ENCODE results near the gene NSUN7. TPM values are rescaled to one million over a fixed set of nuclear protein-coding genes. Genes with fewer than 3 reads are reported as not detected.

Gene NSUN7
- total RNA-seq, 2 experiments from 2014 or later, result 0.14 to 0.39 TPM

DNA sequence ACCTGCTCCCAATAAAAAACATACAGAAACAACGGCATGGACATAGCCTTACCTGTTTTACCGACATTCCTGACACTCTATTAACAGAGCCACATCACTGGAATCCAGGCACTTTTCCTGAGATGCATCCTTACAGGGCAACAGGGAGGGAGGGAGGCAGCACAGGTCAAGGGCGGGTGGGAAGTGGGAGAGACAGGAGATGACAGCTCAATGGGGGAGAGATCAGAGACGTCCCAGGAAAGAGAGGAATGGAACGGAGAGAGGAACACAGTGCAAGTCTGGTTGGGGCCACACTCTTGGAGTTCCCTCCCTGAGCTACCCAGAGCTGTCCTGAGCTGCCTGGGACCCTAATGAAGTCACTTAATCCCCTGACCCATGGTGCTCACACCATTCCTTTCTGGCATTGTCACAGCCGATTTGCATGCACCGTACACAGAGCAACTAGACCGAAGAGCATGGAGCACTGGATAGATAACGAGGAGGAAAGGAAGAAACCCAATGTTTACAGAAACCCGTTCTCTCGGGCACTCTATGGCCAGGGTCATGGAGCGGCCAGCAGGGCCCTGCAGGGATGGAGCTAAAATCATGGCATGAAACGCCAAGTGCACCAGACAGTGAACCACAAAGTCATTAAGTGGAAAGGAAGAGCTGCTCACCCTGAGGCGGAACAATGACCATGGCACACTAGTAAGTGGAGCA is 93.1 kb downstream of the NSUN7 start:
- ChIA-PET POLR2A (interaction anchor here (0.6 kb wide), 1 partner anchor 76 kb away, joined by 3 read pairs; no protein-coding TSS in a partner anchor), CTCF (no interaction called here)
- H3K4me1 ChIP-seq (ENCODE audit: insufficient read depth, low read length), result no peaks in the 10 kb centered on the region
- DNase-seq, result no peak
- H3K9me3 ChIP-seq (ENCODE audit: control insufficient read depth in 1 of 2, insufficient read depth in 1 of 2, low read length in 2 of 2), result no peaks in the 10 kb centered on the region
- H3K27me3 ChIP-seq (ENCODE audit: control insufficient read depth in 1 of 2, insufficient read depth in 2 of 2, low read length in 2 of 2), result no peaks in the 10 kb centered on the region
- Mint-ChIP-seq H3K4me1 (ENCODE audit: low read depth) (no peaks in the 10 kb centered on the region), H3K36me3 (ENCODE audit: low read depth) (no peaks in the 10 kb centered on the region), H3K9me3 (no peaks in the 10 kb centered on the region), H3K27me3 (peaks cover 4% of the 10 kb centered on the region), H3K27ac (no peak overlapping the region), H3K4me3 (no peak overlapping the region)
- no peak overlapping the region for H3K27ac ChIP-seq (ENCODE audit: low read depth in 1 of 2, low read length in 2 of 2)
- intact Hi-C loops (cut with DNase I, micrococcal nuclease), result loop anchor here (5.0 to 10.0 kb wide), 2 partner anchors 106 to 1148 kb away; partner anchors contain the start of gene UBE2K (in 1 of the 2)
- H3K4me3 ChIP-seq (ENCODE audit: low read length), result no peak overlapping the region
- TF ChIP-seq, protein P1, sequence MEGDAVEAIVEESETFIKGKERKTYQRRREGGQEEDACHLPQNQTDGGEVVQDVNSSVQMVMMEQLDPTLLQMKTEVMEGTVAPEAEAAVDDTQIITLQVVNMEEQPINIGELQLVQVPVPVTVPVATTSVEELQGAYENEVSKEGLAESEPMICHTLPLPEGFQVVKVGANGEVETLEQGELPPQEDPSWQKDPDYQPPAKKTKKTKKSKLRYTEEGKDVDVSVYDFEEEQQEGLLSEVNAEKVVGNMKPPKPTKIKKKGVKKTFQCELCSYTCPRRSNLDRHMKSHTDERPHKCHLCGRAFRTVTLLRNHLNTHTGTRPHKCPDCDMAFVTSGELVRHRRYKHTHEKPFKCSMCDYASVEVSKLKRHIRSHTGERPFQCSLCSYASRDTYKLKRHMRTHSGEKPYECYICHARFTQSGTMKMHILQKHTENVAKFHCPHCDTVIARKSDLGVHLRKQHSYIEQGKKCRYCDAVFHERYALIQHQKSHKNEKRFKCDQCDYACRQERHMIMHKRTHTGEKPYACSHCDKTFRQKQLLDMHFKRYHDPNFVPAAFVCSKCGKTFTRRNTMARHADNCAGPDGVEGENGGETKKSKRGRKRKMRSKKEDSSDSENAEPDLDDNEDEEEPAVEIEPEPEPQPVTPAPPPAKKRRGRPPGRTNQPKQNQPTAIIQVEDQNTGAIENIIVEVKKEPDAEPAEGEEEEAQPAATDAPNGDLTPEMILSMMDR (IDR thresholded peaks at IDR 0.05), result no peak
- no peak for ATAC-seq (ENCODE audit: poor library complexity)
- H3K36me3 ChIP-seq (ENCODE audit: insufficient read depth, low read length), result no peaks in the 10 kb centered on the region

DNA sequence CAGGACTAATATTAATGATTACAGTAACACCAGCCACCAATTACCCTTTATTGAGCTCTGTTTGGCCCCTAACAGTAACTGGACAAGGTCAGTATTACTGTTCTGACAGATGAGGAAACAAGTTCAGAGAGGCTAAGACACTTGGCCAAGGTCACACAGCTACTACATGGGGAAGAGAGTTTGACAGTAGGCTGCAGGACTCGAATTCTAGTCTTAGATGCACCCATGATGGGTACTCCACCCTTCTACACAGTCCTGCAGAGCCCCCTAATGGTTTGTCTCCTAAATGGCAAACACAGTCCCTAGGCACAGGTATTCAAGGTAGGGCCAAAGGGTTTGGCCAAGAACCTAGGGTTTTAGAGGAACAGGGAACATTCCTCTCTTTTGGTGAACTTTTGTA is 93.9 kb downstream of the NSUN7 start:
- ATAC-seq (ENCODE audit: poor library complexity), result no peak
- CTCF ChIA-PET, result no interaction called here

GRCh38 chr4:40844261-40844660 is 94.5 kb downstream of the NSUN7 start:
- intact Hi-C loops (cut with DNase I, micrococcal nuclease), result loop anchor here (5.0 to 10.0 kb wide), 2 partner anchors 107 to 1149 kb away; partner anchors contain the start of gene UBE2K (in 1 of the 2)

More for the DNA sequence above, 93.9 kb downstream of the NSUN7 start:
- H3K27ac ChIP-seq (ENCODE audit: low read depth in 1 of 2, low read length in 2 of 2), result no peak overlapping the region
- H3K4me1 ChIP-seq (ENCODE audit: insufficient read depth, low read length), result no peaks in the 10 kb centered on the region
- Mint-ChIP-seq H3K9me3 (no peaks in the 10 kb centered on the region), H3K4me3 (no peak overlapping the region), H3K27me3 (peaks cover 6% of the 10 kb centered on the region), H3K4me1 (ENCODE audit: low read depth) (no peaks in the 10 kb centered on the region), H3K36me3 (ENCODE audit: low read depth) (no peaks in the 10 kb centered on the region), H3K27ac (no peak overlapping the region)
- POLR2A ChIA-PET, result no interaction called here
- no peak overlapping the region for H3K4me3 ChIP-seq (ENCODE audit: low read length)
- TF ChIP-seq, protein P1 (IDR thresholded peaks at IDR 0.05), result no peak
- no peaks in the 10 kb centered on the region for H3K36me3 ChIP-seq (ENCODE audit: insufficient read depth, low read length)
- no peaks in the 10 kb centered on the region for H3K9me3 ChIP-seq (ENCODE audit: control insufficient read depth in 1 of 2, insufficient read depth in 1 of 2, low read length in 2 of 2)
- no peaks in the 10 kb centered on the region for H3K27me3 ChIP-seq (ENCODE audit: control insufficient read depth in 1 of 2, insufficient read depth in 2 of 2, low read length in 2 of 2)
- intact Hi-C loops (cut with DNase I, micrococcal nuclease), result loop anchor here (5.0 to 10.0 kb wide), 2 partner anchors 106 to 1149 kb away; partner anchors contain the start of gene UBE2K (in 1 of the 2)
- peak in 5 of 14 experiments; percentile 5 to 40 (median 25) for DNase-seq

More at GRCh38 chr4:40844261-40844660, 94.5 kb downstream of the NSUN7 start:
- H3K4me3 Mint-ChIP-seq, result no peak overlapping the region
- Histone ChIP-seq H3K27me3 (ENCODE audit: control insufficient read depth in 1 of 2, insufficient read depth in 2 of 2, low read length in 2 of 2) (no peaks in the 10 kb centered on the region), H3K36me3 (ENCODE audit: insufficient read depth, low read length) (no peaks in the 10 kb centered on the region), H3K4me1 (ENCODE audit: insufficient read depth, low read length) (no peaks in the 10 kb centered on the region), H3K27ac (ENCODE audit: low read depth in 1 of 2, low read length in 2 of 2) (no peak overlapping the region), H3K4me3 (ENCODE audit: low read length) (no peak overlapping the region), H3K9me3 (ENCODE audit: control insufficient read depth in 1 of 2, insufficient read depth in 1 of 2, low read length in 2 of 2) (no peaks in the 10 kb centered on the region)
- no peak overlapping the region for H3K27ac Mint-ChIP-seq
- no peaks in the 10 kb centered on the region for H3K9me3 Mint-ChIP-seq
- no peaks in the 10 kb centered on the region for H3K36me3 Mint-ChIP-seq (ENCODE audit: low read depth)
- ChIA-PET POLR2A (no interaction called here), CTCF (no interaction called here)
- TF ChIP-seq, protein P1 (IDR thresholded peaks at IDR 0.05), result no peak
- no peak for DNase-seq
- H3K4me1 Mint-ChIP-seq (ENCODE audit: low read depth), result no peaks in the 10 kb centered on the region
- peaks cover 12% of the 10 kb centered on the region for H3K27me3 Mint-ChIP-seq
- ATAC-seq (ENCODE audit: poor library complexity), result no peak

Data from CD4-positive, alpha-beta T cell (primary cell).